Measurements from ENCODE around the gene MSL2.
"Not testable (repeated sequence)": the region's sequence is repeated elsewhere in the genome, so short reads cannot be mapped to it uniquely, and the experiment has no call there.

MSL2 gene

GRCh38 chr3:136211547-136211946 is 15.4 kb upstream of the MSL2 start:
- Histone ChIP-seq H3K4me1 (ENCODE audit: low read length) (no peaks in the 10 kb centered on the region), H3K4me2 (ENCODE audit: low read length) (no peak overlapping the region), H4K20me1 (ENCODE audit: insufficient read depth, low read length) (no peaks in the 10 kb centered on the region), H3K9ac (ENCODE audit: low read length) (no peak overlapping the region), H3K27ac (ENCODE audit: low read length) (no peak overlapping the region), H3K79me2 (ENCODE audit: low read length) (no peaks in the 10 kb centered on the region), H3K36me3 (replicated peaks; ENCODE audit: low read depth, low read length) (no peaks in the 10 kb centered on the region), H3K27me3 (ENCODE audit: low read depth, low read length) (peaks cover 20% of the 10 kb centered on the region), H2AFZ (ENCODE audit: low read depth, low read length) (no peak overlapping the region), H3K9me3 (ENCODE audit: insufficient read depth, low read length) (no peaks in the 10 kb centered on the region), H3K4me3 (ENCODE audit: low read length) (no peak overlapping the region)
- TF ChIP-seq EZH2phosphoT487 (IDR thresholded peaks at IDR 0.05; ENCODE audit: low read depth) (no peak), CTCF (IDR thresholded peaks at IDR 0.05; ENCODE audit: low read depth, low read length) (no peak)

- Histone ChIP-seq H3K4me1 (ENCODE audit: low read length) (no peaks in the 10 kb centered on the region), H3K79me2 (ENCODE audit: low read length) (no peaks in the 10 kb centered on the region), H2AFZ (ENCODE audit: low read depth, low read length) (no peak overlapping the region), H3K36me3 (replicated peaks; ENCODE audit: low read depth, low read length) (no peaks in the 10 kb centered on the region), H3K9ac (ENCODE audit: low read length) (no peak overlapping the region), H3K27me3 (ENCODE audit: low read depth, low read length) (peaks cover 20% of the 10 kb centered on the region), H4K20me1 (ENCODE audit: insufficient read depth, low read length) (no peaks in the 10 kb centered on the region), H3K27ac (ENCODE audit: low read length) (no peak overlapping the region), H3K9me3 (ENCODE audit: insufficient read depth, low read length) (no peaks in the 10 kb centered on the region), H3K4me3 (ENCODE audit: low read length) (no peak overlapping the region), H3K4me2 (ENCODE audit: low read length) (no peak overlapping the region)
- TF ChIP-seq EZH2phosphoT487 (IDR thresholded peaks at IDR 0.05; ENCODE audit: low read depth) (no peak), CTCF (IDR thresholded peaks at IDR 0.05; ENCODE audit: low read depth, low read length) (no peak)
Measured at GRCh38 chr3:136209921-136210320, 13.8 kb upstream of the MSL2 start.

GRCh38 chr3:136207489-136208115 is 11.5 kb upstream of the MSL2 start:
- Histone ChIP-seq H2AFZ (ENCODE audit: low read depth, low read length) (no peak overlapping the region), H3K4me1 (ENCODE audit: low read length) (no peaks in the 10 kb centered on the region)

GRCh38 chr3:136199219-136199618 is 3.1 kb upstream of the MSL2 start:
- peaks cover 11% of the 10 kb centered on the region for H3K4me1 ChIP-seq (ENCODE audit: low read length)
- not testable (repeated sequence) for H3K9me3 ChIP-seq (ENCODE audit: insufficient read depth, low read length); H3K4me2 ChIP-seq (ENCODE audit: low read length); H3K36me3 ChIP-seq (replicated peaks; ENCODE audit: low read depth, low read length); H3K9ac ChIP-seq (ENCODE audit: low read length); H4K20me1 ChIP-seq (ENCODE audit: insufficient read depth, low read length); H2AFZ ChIP-seq (ENCODE audit: low read depth, low read length); H3K27ac ChIP-seq (ENCODE audit: low read length); H3K27me3 ChIP-seq (ENCODE audit: low read depth, low read length); H3K4me3 ChIP-seq (ENCODE audit: low read length)
- H3K79me2 ChIP-seq (ENCODE audit: low read length), result peaks cover 25% of the 10 kb centered on the region

More at GRCh38 chr3:136207489-136208115, 11.5 kb upstream of the MSL2 start:
- H3K36me3 ChIP-seq (replicated peaks; ENCODE audit: low read depth, low read length), result no peaks in the 10 kb centered on the region
- peaks cover 20% of the 10 kb centered on the region for H3K27me3 ChIP-seq (ENCODE audit: low read depth, low read length)
- H3K9me3 ChIP-seq (ENCODE audit: insufficient read depth, low read length), result no peaks in the 10 kb centered on the region
- H4K20me1 ChIP-seq (ENCODE audit: insufficient read depth, low read length), result no peaks in the 10 kb centered on the region
- TF ChIP-seq CTCF (IDR thresholded peaks at IDR 0.05; ENCODE audit: low read depth, low read length) (no peak), EZH2phosphoT487 (IDR thresholded peaks at IDR 0.05; ENCODE audit: low read depth) (no peak)
- H3K4me3 ChIP-seq (ENCODE audit: low read length), result no peak overlapping the region
- no peak overlapping the region for H3K27ac ChIP-seq (ENCODE audit: low read length)
- no peaks in the 10 kb centered on the region for H3K79me2 ChIP-seq (ENCODE audit: low read length)
- no peak overlapping the region for H3K4me2 ChIP-seq (ENCODE audit: low read length)
- no peak overlapping the region for H3K9ac ChIP-seq (ENCODE audit: low read length)

- peaks cover 16% of the 10 kb centered on the region for H4K20me1 ChIP-seq (ENCODE audit: insufficient read depth, low read length)
- not testable (repeated sequence) for H2AFZ ChIP-seq (ENCODE audit: low read depth, low read length); H3K27ac ChIP-seq (ENCODE audit: low read length); H3K4me3 ChIP-seq (ENCODE audit: low read length); H3K9ac ChIP-seq (ENCODE audit: low read length); H3K9me3 ChIP-seq (ENCODE audit: insufficient read depth, low read length); H3K4me2 ChIP-seq (ENCODE audit: low read length); H3K27me3 ChIP-seq (ENCODE audit: low read depth, low read length)
- H3K4me1 ChIP-seq (ENCODE audit: low read length), result peaks cover 11% of the 10 kb centered on the region
- H3K79me2 ChIP-seq (ENCODE audit: low read length), result peaks cover 31% of the 10 kb centered on the region
- peaks cover 11% of the 10 kb centered on the region for H3K36me3 ChIP-seq (replicated peaks; ENCODE audit: low read depth, low read length)
Measured at GRCh38 chr3:136198462-136199078, 2.4 kb upstream of the MSL2 start.
